HCEC 1CT (cell line): Measurements from ENCODE around the gene ERC1.

Source experiments
- DNase-seq: peaks from one replicate; pipeline ENCODE4 v3.0.0-alpha.2; 2017

The ERC1 gene

DNA sequence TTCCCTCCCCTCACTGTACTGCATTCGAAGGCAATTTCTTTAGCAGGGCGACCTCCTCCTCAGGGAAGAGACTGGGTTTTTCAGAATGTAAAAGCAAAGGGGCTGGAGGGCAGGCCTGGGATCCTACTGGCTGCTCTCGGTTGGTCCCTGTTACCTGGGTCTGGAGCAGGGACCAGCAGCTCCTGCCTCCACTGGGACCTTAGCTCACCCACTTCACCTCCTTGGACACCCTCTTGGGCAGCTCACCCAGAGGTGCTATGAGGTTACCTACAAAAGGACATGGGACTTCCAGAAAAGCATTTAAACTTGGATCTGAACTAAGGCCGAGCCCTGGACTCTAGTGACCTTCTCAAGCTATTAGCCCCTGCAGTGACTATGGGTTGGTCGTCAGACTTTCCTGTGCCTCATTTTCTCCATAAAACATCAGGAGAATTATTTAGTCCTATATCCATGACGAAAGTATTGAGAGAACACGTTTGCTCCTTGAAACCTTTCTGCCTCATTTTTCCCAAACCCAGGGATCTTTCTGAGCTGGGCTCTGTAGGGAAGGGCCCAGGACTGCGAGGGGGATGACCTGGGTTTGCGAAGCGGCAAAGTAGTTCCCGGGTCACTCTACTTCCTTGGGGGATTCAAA, 538.3 kb downstream of the ERC1 start:
- no peak for DNase-seq

DNA sequence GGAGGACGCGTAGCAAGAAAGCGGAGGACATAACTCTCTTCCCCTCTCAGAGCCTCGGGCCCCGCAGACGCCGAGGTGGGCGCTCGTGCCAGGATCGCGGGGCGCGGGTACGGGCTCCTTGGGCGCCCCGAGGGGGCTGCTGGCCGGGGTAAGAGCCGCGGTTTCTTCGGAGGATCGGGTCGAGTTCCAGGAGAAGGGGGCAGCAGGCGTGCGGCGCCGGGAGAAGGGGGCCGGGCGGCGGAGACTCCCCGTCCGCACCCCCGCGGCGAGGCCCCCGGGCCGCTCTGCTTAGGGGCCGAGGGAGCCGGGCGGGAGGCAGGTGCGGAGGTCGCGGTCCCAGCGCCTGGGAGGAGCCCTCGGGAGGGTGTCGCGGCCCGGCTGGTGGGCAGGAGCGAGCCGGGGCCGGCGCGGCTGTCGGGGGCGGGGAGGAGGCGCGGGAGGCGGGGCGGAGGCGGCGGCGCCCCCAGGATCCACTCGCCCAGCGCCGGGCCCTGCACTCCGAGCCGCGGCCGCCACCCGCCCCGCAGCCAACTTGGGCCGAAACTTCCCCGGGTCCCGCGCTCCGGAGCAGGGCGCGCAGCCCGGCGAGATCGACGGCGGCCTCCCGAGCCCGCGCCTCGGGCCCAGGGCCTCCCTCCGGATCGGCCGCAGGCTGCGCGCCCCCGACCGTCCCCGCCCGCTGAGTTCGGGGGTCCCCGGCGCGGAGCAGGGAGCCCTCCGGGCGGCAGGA, 539.0 kb downstream of the ERC1 start:
- peak; percentile 34 for DNase-seq

DNA sequence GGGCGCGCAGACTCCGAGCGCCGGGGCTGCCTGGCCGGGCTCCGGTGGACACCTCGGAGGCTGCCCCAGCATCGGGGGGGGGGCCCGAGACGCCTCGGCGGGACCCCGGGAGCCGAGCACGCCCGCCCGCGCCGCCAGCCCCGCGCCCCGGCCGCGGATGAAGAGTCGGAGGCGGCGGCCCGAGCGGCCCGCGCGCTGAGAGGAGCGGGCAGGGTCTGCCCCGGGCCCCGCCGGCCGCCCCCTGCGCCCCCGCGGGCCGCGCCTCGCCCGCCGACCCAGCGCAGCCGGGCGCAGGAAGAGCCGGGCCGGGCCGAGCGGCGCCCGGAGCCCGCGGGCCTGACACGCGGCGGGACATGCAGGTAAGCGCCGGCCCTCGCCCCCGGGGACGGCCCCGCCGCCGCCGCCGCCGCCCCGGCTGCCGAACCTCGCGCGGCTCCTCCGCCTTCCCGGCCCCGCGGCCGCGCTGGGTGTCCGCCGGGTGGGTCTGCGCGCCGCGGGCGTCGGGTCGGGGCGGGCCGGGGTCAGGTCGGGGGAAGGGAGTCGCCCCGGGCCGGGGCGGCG, 539.6 kb downstream of the ERC1 start:
- no peak for DNase-seq

DNA sequence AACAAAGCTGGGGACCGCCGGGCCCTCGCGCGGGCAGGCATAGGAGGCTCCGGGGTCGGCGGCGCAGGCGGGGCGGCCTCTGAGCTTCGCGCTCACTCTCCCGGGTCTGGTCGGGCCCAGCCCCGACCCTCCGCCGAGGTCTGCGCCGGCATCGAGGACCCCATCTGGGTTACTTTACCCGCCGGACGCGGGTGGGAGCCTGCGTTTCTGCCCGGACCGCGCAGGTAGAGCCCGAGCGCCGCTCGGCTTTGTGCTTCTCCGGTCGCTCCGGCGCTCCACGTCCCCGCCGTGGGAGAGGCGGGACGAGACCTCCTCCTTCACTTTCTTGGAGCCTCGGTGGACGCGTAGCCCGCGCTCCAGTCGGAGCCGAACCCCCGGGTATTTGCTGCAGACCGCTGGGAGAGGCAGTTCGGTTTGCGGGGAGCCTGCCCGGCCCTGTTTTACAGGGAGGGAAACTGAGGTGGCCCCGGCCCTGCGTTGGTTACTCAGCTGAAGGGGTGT, 540.2 kb downstream of the ERC1 start:
- DNase-seq: no peak

DNA sequence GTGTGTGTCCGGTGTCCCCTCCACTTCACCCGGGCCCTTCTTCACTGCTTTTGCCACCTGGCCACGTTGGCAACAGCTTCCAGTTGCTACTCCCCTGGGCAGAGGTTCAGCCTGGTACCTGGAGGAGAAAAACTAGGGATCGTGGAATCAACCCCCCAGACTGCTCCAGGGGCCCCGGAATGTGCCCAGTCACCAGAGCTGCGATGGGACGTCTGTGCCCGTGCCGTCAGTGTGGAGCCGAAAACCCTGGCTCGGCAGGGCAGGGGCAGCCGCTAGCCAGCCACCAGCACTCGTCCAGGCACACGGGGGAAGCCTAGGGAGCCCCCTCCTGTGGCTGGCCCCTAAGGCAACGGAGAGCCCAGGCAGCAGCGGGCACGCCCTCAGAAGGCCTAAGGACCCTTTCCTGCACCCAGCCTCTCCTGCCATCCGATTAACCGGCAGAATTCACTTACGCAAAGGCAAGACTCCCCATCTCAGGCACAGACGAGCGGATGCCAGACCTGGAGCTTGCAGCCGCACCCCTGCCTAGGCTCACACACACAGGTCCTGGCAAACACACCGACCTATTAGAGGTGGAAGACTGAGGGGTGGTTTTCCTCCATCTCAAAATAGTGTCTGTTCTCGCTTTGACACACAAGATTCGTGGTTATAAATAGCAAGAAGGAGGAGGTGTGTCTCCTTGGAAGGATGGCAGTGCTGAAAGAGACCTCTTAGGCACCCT, 540.8 kb downstream of the ERC1 start:
- no peak for DNase-seq

DNA sequence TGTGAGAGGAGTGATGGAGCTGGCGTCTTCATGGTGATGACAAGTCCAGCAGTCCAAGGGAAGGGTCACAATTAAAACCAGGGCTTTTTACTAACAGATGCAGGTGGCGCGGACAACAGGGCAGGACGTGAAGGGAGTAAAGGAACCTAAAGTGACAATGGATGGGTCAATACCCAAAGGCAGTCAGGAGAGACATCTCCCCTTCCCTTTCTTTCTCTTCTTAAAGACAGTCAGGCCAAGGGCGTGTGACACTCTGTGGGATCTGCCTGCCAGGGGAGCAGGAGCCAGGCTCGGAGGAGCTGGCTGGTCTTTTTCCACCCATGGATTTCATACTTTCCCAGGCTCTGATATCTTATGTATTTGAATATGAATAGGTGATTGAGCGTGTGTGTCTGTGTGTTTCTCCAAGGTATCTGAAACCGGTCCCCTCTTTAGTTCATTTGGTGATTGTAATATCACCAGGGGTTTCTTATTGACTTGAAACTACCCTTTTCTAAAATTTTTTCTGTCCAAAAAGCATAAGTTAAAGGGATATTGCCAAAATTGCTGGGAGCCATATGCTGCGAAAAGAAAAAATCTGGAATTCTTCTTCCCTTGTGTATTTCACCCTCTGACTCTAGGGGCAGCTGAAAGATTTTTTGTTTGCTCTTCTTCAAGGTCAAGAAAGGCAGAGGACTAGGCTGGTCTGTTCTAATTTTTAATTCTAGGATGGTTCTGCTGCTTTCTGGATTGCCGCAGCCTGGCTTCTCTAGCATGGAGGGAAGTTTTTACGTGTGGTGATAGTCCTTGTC, 541.5 kb downstream of the ERC1 start:
- DNase-seq: peak; percentile 29

DNA sequence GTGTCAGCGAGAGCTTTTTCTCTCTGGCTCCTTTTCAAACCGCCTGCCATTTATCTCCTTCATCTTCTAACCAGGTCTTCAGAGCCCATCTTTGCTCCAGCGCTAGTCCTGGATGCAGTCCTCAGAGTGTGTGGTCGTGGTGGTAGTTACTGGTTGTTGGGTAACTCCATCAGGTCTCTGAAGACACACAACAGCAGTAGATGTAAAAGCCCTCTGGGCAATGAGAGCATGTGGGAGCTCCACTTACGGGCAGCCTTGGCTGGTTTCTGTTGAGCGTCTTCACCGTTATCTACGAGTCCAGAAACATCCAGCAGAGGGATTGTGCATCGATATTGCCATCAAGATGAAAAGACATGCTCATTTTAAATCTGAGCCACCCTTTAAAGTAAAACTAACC, 542.2 kb downstream of the ERC1 start:
- no peak for DNase-seq

DNA sequence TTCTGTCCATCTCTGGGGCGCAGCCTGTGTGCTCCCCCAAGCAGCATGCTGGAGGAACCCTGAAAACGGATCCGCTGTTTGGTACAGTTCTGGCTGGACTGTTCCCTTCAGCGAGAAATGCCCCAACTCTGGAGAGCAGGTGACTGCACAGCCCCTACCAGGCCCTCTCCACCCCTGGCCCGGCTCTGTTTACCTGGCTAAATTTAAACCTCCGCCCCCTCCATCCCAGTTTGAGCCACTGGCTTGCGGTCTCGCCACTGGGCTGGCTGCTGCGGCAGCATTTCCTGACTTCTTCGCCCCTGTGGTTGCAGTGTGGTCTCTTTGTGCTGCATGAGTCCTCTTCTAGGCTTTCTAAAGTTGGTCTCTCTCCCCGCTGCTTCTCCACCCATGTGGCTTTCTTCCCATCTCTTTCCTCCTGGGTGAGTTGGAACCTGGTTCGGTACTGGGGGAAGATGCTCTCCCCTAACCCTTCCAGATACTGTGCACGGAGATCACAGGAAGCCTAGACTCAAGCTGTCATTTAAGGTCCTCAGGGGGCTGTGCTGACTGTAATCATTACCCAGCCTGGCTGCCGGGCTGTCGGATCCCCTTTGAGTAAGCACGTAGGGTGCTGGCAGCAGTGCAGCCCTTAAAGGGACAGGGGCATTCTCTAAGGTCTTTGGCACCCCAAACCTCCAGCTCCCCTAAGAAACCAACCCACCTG, 542.7 kb downstream of the ERC1 start:
- peak; percentile 40 for DNase-seq

DNA sequence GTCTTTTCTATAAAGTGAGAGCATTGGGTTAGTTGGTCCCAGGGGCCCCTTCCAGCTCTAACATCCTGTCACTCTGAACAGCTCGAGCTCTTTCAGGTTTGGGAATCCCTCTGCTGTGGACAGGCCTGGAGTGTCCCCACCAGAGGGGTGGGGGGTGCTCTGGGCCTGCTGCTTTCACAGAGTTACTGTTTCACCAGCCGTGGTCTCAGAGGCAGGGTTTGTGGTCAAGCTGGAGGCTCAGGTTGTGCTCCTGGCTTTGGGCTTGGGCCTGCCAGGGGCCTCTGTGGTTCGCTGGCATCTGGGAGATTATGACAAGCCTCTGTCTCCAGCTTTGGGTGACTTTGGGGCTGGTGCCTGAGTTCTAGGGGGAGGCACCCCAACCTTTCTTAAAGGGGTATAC, 543.7 kb downstream of the ERC1 start:
- no peak for DNase-seq

DNA sequence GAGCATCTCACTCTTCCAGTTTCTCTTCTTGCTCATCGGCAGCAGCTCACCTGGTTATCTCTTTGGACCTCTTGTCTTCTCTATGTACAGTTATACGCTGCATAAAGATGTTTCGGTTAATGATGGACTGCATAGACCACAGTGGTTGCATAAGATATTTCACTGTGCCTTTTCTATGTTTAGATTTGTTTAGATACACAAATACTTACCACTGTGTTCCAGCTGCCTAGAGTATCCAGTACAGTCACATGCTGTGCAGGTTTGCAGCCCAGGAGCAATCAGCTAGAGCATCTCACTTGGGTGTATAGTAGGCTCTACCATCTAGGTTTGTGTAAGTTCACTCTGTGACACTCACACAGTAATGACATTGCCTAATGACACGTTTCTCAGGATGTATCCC, 545.8 kb downstream of the ERC1 start:
- DNase-seq: no peak

DNA sequence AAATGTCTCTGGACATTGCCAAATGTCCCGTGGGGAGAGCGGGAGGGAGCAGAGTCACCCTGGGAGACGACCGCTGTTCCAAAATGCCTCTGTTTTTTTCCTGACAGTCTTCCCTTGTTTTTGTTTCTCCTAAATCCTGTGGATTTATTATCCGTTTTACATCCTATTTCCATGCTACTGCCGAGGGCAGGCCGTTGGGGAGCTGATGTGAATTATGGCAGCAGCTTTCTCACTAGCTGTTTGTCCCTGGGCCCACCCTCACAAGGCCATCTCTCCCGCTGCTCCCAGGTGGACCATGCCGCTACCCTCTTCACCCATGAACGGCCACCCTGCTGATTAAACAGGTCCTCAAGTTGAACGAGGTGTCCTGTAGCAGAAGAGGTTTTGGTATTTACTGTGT, 548.1 kb downstream of the ERC1 start:
- DNase-seq: no peak

DNA sequence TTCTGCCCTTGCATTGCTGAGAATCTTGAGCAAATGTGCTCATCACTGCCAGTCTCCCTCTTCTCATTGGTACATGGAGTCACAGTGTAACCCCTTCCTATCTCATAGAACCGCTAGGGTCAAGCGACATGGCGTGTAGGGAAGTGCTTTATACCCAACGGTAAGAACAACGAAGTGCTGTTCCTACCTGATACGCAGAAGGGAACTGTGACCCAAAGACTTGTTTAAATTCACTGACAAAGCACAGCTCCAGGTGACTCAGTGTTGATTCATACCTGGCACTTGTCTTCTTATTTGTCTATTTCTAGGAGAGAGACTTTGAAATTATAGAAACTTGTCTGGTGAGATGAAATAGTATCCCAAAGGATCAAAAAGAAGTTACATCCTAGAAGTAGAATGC, 549.7 kb downstream of the ERC1 start:
- peak; percentile 45 for DNase-seq

DNA sequence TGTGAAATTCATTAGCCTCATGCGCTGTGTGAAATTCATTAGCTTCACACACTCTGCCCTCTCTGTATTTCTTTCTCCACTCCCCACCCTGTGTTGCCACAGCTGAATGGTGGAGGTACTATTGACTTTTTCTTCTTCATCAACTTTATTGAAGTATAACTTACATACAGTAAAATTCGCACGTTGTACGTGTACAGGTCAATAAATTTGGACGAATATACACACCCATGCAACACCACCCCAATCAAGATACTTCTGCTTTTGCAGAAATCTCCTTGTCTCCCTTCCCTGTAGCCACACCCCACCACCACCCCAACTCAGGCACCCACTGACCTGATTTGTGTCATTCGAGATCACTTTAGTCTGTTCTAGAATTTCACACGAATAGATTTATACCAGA, 551.6 kb downstream of the ERC1 start:
- DNase-seq: no peak

DNA sequence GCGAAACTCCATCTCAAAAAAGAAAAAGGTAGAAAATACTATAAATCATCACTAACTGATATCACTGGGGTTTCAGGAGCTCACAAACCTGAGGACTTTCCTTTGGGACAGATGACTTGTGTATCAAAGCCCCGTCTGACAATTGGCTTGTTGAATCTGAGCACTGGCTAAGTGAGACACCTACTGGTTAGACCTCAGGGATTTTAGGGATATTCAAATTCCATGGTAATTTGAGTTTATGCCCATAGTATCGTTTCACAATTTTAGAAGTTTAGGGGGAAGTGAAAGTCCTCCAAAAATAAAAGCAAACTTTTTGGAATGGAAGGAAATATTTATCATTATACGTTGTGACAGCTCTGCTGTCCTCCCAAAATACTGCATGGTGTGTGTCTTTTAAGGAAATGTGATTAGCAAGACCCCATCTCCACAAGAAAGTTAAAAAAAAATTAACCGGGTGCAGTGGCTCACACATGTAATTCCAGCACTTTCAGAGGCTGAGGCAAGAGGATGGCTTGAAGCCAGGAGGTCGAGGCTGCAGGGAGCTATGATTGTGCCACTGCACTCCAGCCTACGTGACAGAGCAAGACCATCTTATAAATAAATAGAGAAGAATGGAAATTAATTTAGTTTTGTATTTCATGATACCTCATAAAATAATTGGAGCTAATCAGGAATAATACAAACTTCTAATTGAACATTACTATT, 554.1 kb downstream of the ERC1 start:
- DNase-seq: peak; percentile 37
